ENCODE measurements around the gene PTPRK. TPM values are rescaled to one million over a fixed set of nuclear protein-coding genes. Genes with fewer than 3 reads are reported as not detected.
A peak's percentile ranks its signal among the peaks of the same experiment; 100 is the strongest.

PTPRK gene
- total and polyA plus RNA-seq, 2 donors (not counting 1 experiment from before 2014, with no cell fraction given): 19.4 to 75.5 TPM

DNA sequence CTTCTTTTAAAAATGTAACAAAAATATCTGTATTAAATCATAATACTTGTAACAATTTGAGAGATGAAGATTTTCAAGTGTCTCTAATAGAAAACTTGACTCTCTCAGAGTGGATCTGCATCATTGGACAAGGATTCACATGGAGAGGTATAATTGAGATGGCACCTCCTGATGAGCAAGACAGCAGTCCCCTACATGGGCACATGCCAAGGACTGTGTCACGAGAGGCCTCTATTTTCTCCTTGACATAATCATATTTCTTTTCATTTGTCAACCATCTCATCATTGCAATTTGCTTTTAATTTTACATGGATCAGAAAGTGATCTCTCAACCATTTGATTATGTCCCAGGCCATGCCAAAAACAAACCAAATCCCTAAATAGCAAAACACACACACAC lies 412.7 kb downstream of the PTPRK start:
- Histone ChIP-seq H3K9ac (ENCODE audit: insufficient read depth, low read length) (no peak overlapping the region), H2AFZ (ENCODE audit: low read length) (no peak overlapping the region), H3K27me3 (ENCODE audit: control insufficient read depth, insufficient read depth, low read length) (no peaks in the 10 kb centered on the region), H3K9me3 (ENCODE audit: control insufficient read depth, insufficient read depth, low read depth, low read length) (no peaks in the 10 kb centered on the region), H3K4me2 (ENCODE audit: extremely low read depth, insufficient read depth, low read length) (no peak overlapping the region), H3K79me2 (ENCODE audit: control insufficient read depth, insufficient read depth, low read length) (no peaks in the 10 kb centered on the region), H4K20me1 (ENCODE audit: control insufficient read depth, extremely low read depth, insufficient read depth, low read length) (no peaks in the 10 kb centered on the region), H3K4me1 (ENCODE audit: control insufficient read depth, extremely low read depth, insufficient read depth, low read length) (no peaks in the 10 kb centered on the region), H3K4me3 (replicated peaks in 1 of 4; ENCODE audit: control extremely low read depth in 1 of 4, insufficient read depth in 1 of 4, low read depth in 3 of 4, low read length in 4 of 4) (no peak overlapping the region), H3K36me3 (ENCODE audit: control insufficient read depth, insufficient read depth, low read length) (no peaks in the 10 kb centered on the region), H3K27ac (ENCODE audit: insufficient read depth, low read length) (no peak overlapping the region)
- no peak for DNase-seq (ENCODE audit: low read depth in 2 of 2)
- TF ChIP-seq EZH2 (IDR thresholded peaks at IDR 0.05; ENCODE audit: low read length, missing control alignments): no peak

DNA sequence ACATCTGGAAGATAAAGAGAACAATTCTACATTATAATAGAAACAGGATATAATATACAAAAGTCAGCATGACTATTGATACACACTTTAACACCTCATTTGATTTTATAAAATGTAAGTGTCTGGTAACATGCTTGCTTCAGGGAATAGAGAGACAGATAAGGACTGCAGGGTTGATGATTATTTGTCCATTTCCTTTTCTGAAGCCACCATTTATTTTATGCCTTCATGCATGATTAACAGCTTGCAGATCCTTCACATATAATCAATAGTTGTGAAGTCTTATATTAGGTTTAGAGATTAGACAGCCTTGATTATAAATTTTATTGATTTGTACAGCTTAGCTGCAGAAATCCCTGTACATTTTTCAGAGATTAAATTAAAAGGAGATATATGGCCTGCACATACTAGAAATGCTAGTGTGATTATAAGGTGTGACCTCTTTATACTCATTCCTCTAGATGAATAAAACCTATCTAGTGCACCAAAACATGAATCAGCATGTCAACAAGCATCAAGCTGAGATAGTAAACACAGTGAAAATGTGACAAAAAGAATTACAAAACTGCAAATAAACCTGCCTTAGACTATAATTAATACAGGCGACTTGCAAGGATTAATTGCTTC lies 420.7 kb downstream of the PTPRK start:
- Histone ChIP-seq H2AFZ (ENCODE audit: low read length) (no peak overlapping the region), H3K4me1 (ENCODE audit: control insufficient read depth, extremely low read depth, insufficient read depth, low read length) (no peaks in the 10 kb centered on the region), H3K4me3 (replicated peaks in 1 of 4; ENCODE audit: control extremely low read depth in 1 of 4, insufficient read depth in 1 of 4, low read depth in 3 of 4, low read length in 4 of 4) (no peak overlapping the region), H3K36me3 (ENCODE audit: control insufficient read depth, insufficient read depth, low read length) (no peaks in the 10 kb centered on the region), H3K9ac (ENCODE audit: insufficient read depth, low read length) (no peak overlapping the region), H3K79me2 (ENCODE audit: control insufficient read depth, insufficient read depth, low read length) (no peaks in the 10 kb centered on the region), H3K27me3 (ENCODE audit: control insufficient read depth, insufficient read depth, low read length) (no peaks in the 10 kb centered on the region), H3K27ac (ENCODE audit: insufficient read depth, low read length) (no peak overlapping the region), H3K9me3 (ENCODE audit: control insufficient read depth, insufficient read depth, low read depth, low read length) (no peaks in the 10 kb centered on the region), H4K20me1 (ENCODE audit: control insufficient read depth, extremely low read depth, insufficient read depth, low read length) (no peaks in the 10 kb centered on the region), H3K4me2 (ENCODE audit: extremely low read depth, insufficient read depth, low read length) (no peak overlapping the region)
- TF ChIP-seq EZH2 (IDR thresholded peaks at IDR 0.05; ENCODE audit: low read length, missing control alignments): no peak
- TF ChIP-seq, protein P1, sequence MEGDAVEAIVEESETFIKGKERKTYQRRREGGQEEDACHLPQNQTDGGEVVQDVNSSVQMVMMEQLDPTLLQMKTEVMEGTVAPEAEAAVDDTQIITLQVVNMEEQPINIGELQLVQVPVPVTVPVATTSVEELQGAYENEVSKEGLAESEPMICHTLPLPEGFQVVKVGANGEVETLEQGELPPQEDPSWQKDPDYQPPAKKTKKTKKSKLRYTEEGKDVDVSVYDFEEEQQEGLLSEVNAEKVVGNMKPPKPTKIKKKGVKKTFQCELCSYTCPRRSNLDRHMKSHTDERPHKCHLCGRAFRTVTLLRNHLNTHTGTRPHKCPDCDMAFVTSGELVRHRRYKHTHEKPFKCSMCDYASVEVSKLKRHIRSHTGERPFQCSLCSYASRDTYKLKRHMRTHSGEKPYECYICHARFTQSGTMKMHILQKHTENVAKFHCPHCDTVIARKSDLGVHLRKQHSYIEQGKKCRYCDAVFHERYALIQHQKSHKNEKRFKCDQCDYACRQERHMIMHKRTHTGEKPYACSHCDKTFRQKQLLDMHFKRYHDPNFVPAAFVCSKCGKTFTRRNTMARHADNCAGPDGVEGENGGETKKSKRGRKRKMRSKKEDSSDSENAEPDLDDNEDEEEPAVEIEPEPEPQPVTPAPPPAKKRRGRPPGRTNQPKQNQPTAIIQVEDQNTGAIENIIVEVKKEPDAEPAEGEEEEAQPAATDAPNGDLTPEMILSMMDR (conservative IDR thresholded peaks at IDR 0.05 in 1 of 2, IDR thresholded peaks at IDR 0.05 in 1 of 2; ENCODE audit: low read depth in 1 of 2, low read length in 2 of 2): no peak
- DNase-seq (ENCODE audit: low read depth in 2 of 2): no peak

DNA sequence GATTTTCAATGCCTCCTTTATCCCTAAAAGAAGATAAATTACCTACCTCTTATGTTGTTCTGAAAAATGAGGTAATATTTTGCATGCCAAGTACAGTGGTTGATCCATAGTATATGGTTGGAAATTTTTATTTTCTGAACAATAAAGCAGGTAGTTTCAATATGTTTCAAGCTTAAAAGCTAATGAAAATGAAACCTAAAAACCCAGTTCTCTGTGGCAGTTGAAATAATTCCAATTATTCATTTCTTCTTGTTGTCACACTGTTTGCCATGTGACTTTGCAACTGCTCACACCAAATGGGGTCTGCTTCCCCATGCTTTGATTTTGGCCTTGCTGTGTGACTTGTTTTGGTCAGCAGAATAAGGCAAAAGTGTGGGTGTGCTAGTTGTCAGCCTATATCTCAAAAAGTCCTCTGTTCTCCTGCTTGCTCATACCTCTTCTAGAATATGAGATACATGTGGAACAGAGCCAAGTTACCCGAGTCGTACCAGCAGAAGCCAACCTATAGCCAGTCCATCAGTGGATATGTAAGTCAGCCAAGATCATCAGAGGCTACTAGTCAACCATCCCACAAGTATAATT lies 422.3 kb downstream of the PTPRK start:
- no peak for TF ChIP-seq EZH2 (IDR thresholded peaks at IDR 0.05; ENCODE audit: low read length, missing control alignments)
- TF ChIP-seq, protein P1 (conservative IDR thresholded peaks at IDR 0.05 in 1 of 2, IDR thresholded peaks at IDR 0.05 in 1 of 2; ENCODE audit: low read depth in 1 of 2, low read length in 2 of 2): no peak
- no peak overlapping the region for H2AFZ ChIP-seq (ENCODE audit: low read length)
- no peaks in the 10 kb centered on the region for H3K27me3 ChIP-seq (ENCODE audit: control insufficient read depth, insufficient read depth, low read length)
- no peak overlapping the region for H3K4me3 ChIP-seq (replicated peaks in 1 of 4; ENCODE audit: control extremely low read depth in 1 of 4, insufficient read depth in 1 of 4, low read depth in 3 of 4, low read length in 4 of 4)
- no peaks in the 10 kb centered on the region for H3K36me3 ChIP-seq (ENCODE audit: control insufficient read depth, insufficient read depth, low read length)
- H3K9me3 ChIP-seq (ENCODE audit: control insufficient read depth, insufficient read depth, low read depth, low read length): no peaks in the 10 kb centered on the region
- H3K4me2 ChIP-seq (ENCODE audit: extremely low read depth, insufficient read depth, low read length): no peak overlapping the region
- no peaks in the 10 kb centered on the region for H3K4me1 ChIP-seq (ENCODE audit: control insufficient read depth, extremely low read depth, insufficient read depth, low read length)
- no peaks in the 10 kb centered on the region for H4K20me1 ChIP-seq (ENCODE audit: control insufficient read depth, extremely low read depth, insufficient read depth, low read length)
- no peak overlapping the region for H3K27ac ChIP-seq (ENCODE audit: insufficient read depth, low read length)
- no peak overlapping the region for H3K9ac ChIP-seq (ENCODE audit: insufficient read depth, low read length)
- peak in 1 of 2 donors; percentile 58 for DNase-seq (ENCODE audit: low read depth in 2 of 2)
- no peaks in the 10 kb centered on the region for H3K79me2 ChIP-seq (ENCODE audit: control insufficient read depth, insufficient read depth, low read length)

Measured in fibroblast of lung (primary cell).